MG63 (cell line): ENCODE data around the gene TMTC4. TPM values are rescaled to one million over a fixed set of nuclear protein-coding genes. Genes with fewer than 3 reads are reported as not detected.

Source experiments
- DNase-seq: peaks from one replicate; pipeline ENCODE4 v3.0.0-alpha.2; 2020
- H3K27me3 ChIP-seq: fragments of 250-450 bp; sonication (Bioruptor Pico); 2 replicates; pipeline ENCODE4 v1.5.1; 2020; ENCODE audit warnings: mild to moderate bottlenecking, moderate library complexity
- H3K36me3 ChIP-seq: fragments of 250-450 bp; sonication (Bioruptor Pico); 2 replicates; pipeline ENCODE4 v1.5.1; 2020; ENCODE audit warnings: mild to moderate bottlenecking, moderate library complexity
- H3K4me3 ChIP-seq: fragments of 250-450 bp; sonication (Bioruptor Pico); 2 replicates; pipeline ENCODE4 v1.5.1; 2020; ENCODE audit warnings: mild to moderate bottlenecking, moderate library complexity
- H3K9me3 ChIP-seq: fragments of 250-450 bp; sonication (Bioruptor Pico); 2 replicates; pipeline ENCODE4 v1.5.1; 2020; ENCODE audit warnings: mild to moderate bottlenecking, moderate library complexity
- total RNA-seq: library from RNA; depleted of rRNA; stranded (reverse); fragments of >200 nt; shearing (Covaris generic); gene quantifications from 2 replicates; pipeline ENCODE4 v1.2.3, GENCODE V29; 2014; ENCODE audit warnings: low replicate concordance

Gene TMTC4
- total RNA-seq, 1 experiment from 2014 or later: 8.9 TPM

GRCh38 chr13:100673713-100674571 is 653 bp downstream of the TMTC4 start:
- DNase-seq: peak; percentile 65
- Histone ChIP-seq H3K4me3 (peak overlapping the region; percentile 76), H3K36me3 (no peaks in the 10 kb centered on the region; the same call in 1 of the 2 replicates), H3K9me3 (no peaks in the 10 kb centered on the region), H3K27me3 (no peaks in the 10 kb centered on the region)

- no peak for DNase-seq
- no peaks in the 10 kb centered on the region for H3K9me3 ChIP-seq
- no peaks in the 10 kb centered on the region for H3K27me3 ChIP-seq
- H3K36me3 ChIP-seq: peaks cover 5% of the 10 kb centered on the region
- peak overlapping the region; percentile 54 for H3K4me3 ChIP-seq
Observed at GRCh38 chr13:100673376-100673712, 1.3 kb downstream of the TMTC4 start.

GRCh38 chr13:100671389-100672182 is 3.0 kb downstream of the TMTC4 start:
- Histone ChIP-seq H3K9me3 (no peaks in the 10 kb centered on the region), H3K27me3 (no peaks in the 10 kb centered on the region), H3K36me3 (peaks cover 6% of the 10 kb centered on the region), H3K4me3 (no peak overlapping the region)
- DNase-seq: no peak

- H3K4me3 ChIP-seq: no peak overlapping the region
- DNase-seq: no peak
- H3K9me3 ChIP-seq: no peaks in the 10 kb centered on the region
- peaks cover 6% of the 10 kb centered on the region for H3K36me3 ChIP-seq
- H3K27me3 ChIP-seq: no peaks in the 10 kb centered on the region
Observed at GRCh38 chr13:100668408-100668807, 6.2 kb downstream of the TMTC4 start.

- no peaks in the 10 kb centered on the region for H3K9me3 ChIP-seq
- no peak overlapping the region for H3K4me3 ChIP-seq
- no peaks in the 10 kb centered on the region for H3K27me3 ChIP-seq
- DNase-seq: no peak
- H3K36me3 ChIP-seq: peaks cover 6% of the 10 kb centered on the region
Observed at GRCh38 chr13:100667894-100668293, 6.7 kb downstream of the TMTC4 start.

- no peak overlapping the region for H3K4me3 ChIP-seq
- peaks cover 6% of the 10 kb centered on the region for H3K36me3 ChIP-seq
- DNase-seq: no peak
- H3K27me3 ChIP-seq: no peaks in the 10 kb centered on the region
- H3K9me3 ChIP-seq: no peaks in the 10 kb centered on the region
Observed at GRCh38 chr13:100666124-100666523, 8.5 kb downstream of the TMTC4 start.

- Histone ChIP-seq H3K27me3 (no peaks in the 10 kb centered on the region), H3K36me3 (peaks cover 6% of the 10 kb centered on the region)
Observed at GRCh38 chr13:100665403-100665802, 9.2 kb downstream of the TMTC4 start.

GRCh38 chr13:100664171-100664900 is 10.3 kb downstream of the TMTC4 start:
- Histone ChIP-seq H3K27me3 (no peaks in the 10 kb centered on the region), H3K36me3 (peaks cover 6% of the 10 kb centered on the region), H3K9me3 (no peaks in the 10 kb centered on the region), H3K4me3 (no peak overlapping the region)
- DNase-seq: no peak

More at GRCh38 chr13:100665403-100665802, 9.2 kb downstream of the TMTC4 start:
- Histone ChIP-seq H3K4me3 (no peak overlapping the region), H3K9me3 (no peaks in the 10 kb centered on the region)
- no peak for DNase-seq

GRCh38 chr13:100662468-100663211 is 12.0 kb downstream of the TMTC4 start:
- no peaks in the 10 kb centered on the region; the same call in 1 of the 2 replicates for H3K36me3 ChIP-seq
- no peaks in the 10 kb centered on the region for H3K27me3 ChIP-seq
- H3K4me3 ChIP-seq: no peak overlapping the region
- no peak for DNase-seq
- H3K9me3 ChIP-seq: no peaks in the 10 kb centered on the region

- no peaks in the 10 kb centered on the region for H3K27me3 ChIP-seq
- no peak for DNase-seq
- H3K4me3 ChIP-seq: no peak overlapping the region
- no peaks in the 10 kb centered on the region for H3K9me3 ChIP-seq
- H3K36me3 ChIP-seq: no peaks in the 10 kb centered on the region; the same call in 1 of the 2 replicates
Observed at GRCh38 chr13:100660761-100661160, 13.8 kb downstream of the TMTC4 start.

- Histone ChIP-seq H3K4me3 (no peak overlapping the region), H3K27me3 (no peaks in the 10 kb centered on the region), H3K36me3 (peaks cover under 1% of the 10 kb centered on the region; the same call in 1 of the 2 replicates), H3K9me3 (no peaks in the 10 kb centered on the region)
- DNase-seq: no peak
Observed at GRCh38 chr13:100659578-100659977, 15.0 kb downstream of the TMTC4 start.

- no peak overlapping the region for H3K4me3 ChIP-seq
Observed at GRCh38 chr13:100658363-100658762, 16.2 kb downstream of the TMTC4 start.

GRCh38 chr13:100657881-100658315 is 16.7 kb downstream of the TMTC4 start:
- Histone ChIP-seq H3K4me3 (no peak overlapping the region), H3K9me3 (no peaks in the 10 kb centered on the region), H3K36me3 (peaks cover 5% of the 10 kb centered on the region), H3K27me3 (no peaks in the 10 kb centered on the region)
- no peak for DNase-seq

More at GRCh38 chr13:100658363-100658762, 16.2 kb downstream of the TMTC4 start:
- no peaks in the 10 kb centered on the region for H3K9me3 ChIP-seq
- no peak for DNase-seq
- H3K36me3 ChIP-seq: peaks cover 5% of the 10 kb centered on the region
- no peaks in the 10 kb centered on the region for H3K27me3 ChIP-seq

- DNase-seq: no peak
- H3K9me3 ChIP-seq: no peaks in the 10 kb centered on the region
- peaks cover 5% of the 10 kb centered on the region for H3K36me3 ChIP-seq
- no peaks in the 10 kb centered on the region for H3K27me3 ChIP-seq
- no peak overlapping the region for H3K4me3 ChIP-seq
Observed at GRCh38 chr13:100652510-100652909, 22.1 kb downstream of the TMTC4 start.

- no peak for DNase-seq
- H3K27me3 ChIP-seq: no peaks in the 10 kb centered on the region
- H3K9me3 ChIP-seq: no peaks in the 10 kb centered on the region
Observed at GRCh38 chr13:100650326-100650725, 24.3 kb downstream of the TMTC4 start.

GRCh38 chr13:100648354-100648753 is 26.2 kb downstream of the TMTC4 start:
- Histone ChIP-seq H3K27me3 (no peaks in the 10 kb centered on the region), H3K9me3 (no peaks in the 10 kb centered on the region), H3K36me3 (no peaks in the 10 kb centered on the region), H3K4me3 (no peak overlapping the region)
- DNase-seq: no peak

More at GRCh38 chr13:100650326-100650725, 24.3 kb downstream of the TMTC4 start:
- Histone ChIP-seq H3K36me3 (peaks cover 5% of the 10 kb centered on the region; the same call in 1 of the 2 replicates), H3K4me3 (no peak overlapping the region)
